ENCODE data around the gene PDLIM4.

PDLIM4 gene

DNA sequence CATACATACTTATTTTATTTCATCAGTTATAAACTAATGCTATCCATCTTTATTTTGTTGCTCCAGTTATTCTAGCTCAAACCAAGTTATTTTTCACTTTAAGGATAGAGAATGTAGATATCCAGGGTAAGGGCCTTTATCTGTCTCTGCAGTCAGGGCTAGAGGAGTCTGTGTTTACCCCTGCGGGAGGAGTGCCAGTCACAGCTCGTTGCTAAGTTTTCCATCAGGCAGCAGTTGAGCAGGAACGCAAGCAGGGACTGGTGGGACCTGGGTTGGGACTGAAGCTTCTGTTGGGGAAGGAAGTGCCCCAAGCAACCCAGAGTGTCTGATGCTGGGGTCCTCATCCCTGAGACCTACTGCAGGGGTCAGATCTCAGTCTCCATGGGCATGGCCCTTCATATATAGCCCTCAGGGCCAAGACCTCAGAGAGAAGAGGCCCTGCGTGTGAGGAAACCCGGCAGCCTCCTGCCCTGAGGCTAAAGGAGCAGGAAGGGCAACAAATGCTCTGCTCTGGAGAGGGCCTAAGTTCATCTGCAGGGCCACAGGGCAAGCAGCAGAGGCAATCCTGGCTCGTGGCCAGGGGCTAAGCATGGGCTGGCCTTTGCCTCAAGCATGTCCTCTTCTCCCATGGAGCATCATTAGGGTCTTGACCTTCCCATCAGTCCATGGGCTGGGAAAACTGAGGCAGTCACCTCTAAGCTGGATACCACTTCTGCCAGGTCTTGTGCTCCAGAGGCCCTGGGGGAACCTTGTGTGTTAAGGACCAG lies 43.3 kb downstream of the PDLIM4 start:
- Histone ChIP-seq H3K4me3 (ENCODE audit: low read depth, low read length) (no peak overlapping the region), H3K27me3 (ENCODE audit: control insufficient read depth, insufficient read depth, low read length) (peaks cover 7% of the 10 kb centered on the region), H3K9me3 (ENCODE audit: control insufficient read depth, insufficient read depth, low read depth, low read length) (peaks cover under 1% of the 10 kb centered on the region; the same call in 1 of the 2 replicates), H3K4me1 (ENCODE audit: control insufficient read depth, insufficient read depth, low read length) (peaks cover 6% of the 10 kb centered on the region; the same call in 1 of the 2 replicates), H3K27ac (ENCODE audit: low read depth, low read length) (no peak overlapping the region), H3K36me3 (ENCODE audit: control insufficient read depth, insufficient read depth, low read length) (no peaks in the 10 kb centered on the region), H3K9ac (ENCODE audit: low read length) (no peak overlapping the region)

DNA sequence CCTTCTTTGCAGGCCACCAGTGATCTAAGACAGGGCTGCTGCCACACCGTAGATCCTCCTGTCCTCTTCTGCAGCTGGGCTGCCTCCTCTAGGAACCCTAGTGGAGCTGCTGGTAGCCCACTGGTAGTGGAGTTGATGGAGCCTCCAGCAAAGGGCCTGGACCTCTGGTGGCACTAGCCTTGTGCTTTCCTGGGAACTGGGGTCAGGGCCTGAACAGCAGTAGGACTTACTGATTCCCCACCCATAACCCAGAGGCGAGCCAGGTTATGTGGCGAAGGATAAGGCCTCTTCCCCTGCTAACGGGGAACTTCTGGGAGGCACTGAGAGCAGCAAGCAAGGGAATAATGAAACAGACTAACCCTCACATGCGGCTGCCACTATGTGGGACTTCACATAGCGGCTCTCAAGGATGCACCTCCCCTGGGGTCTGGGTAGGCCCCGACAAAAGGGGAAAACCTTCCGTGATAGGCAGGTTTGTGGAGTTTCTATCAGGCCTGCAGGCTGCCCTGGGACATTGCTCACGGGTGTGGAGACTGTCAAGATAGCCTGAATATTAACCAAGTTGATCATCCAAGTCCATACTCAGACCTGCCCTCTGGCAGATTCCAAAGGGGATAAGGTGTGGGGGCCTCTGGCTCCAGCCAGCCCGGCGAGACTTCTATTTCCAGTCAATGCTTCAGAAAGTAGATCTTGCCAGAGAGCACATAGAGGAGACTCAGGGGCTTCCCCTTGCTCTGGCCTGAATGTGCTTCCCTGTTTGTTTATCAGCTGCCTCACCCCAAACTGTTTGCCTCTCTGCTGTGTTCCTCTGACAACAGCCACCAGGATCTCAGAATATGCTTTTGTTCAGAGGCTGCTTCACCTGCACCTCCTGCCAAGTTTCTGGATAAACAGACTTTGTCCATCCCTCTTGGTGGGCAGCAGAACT lies 44.1 kb downstream of the PDLIM4 start:
- H3K27ac ChIP-seq (ENCODE audit: low read depth, low read length): no peak overlapping the region
- peaks cover 6% of the 10 kb centered on the region; the same call in 1 of the 2 replicates for H3K4me1 ChIP-seq (ENCODE audit: control insufficient read depth, insufficient read depth, low read length)
- no peak overlapping the region for H3K4me3 ChIP-seq (ENCODE audit: low read depth, low read length)
- H3K27me3 ChIP-seq (ENCODE audit: control insufficient read depth, insufficient read depth, low read length): no peaks in the 10 kb centered on the region
- H3K9ac ChIP-seq (ENCODE audit: low read length): no peak overlapping the region
- no peaks in the 10 kb centered on the region for H3K36me3 ChIP-seq (ENCODE audit: control insufficient read depth, insufficient read depth, low read length)
- peaks cover 2% of the 10 kb centered on the region; the same call in 1 of the 2 replicates for H3K9me3 ChIP-seq (ENCODE audit: control insufficient read depth, insufficient read depth, low read depth, low read length)

DNA sequence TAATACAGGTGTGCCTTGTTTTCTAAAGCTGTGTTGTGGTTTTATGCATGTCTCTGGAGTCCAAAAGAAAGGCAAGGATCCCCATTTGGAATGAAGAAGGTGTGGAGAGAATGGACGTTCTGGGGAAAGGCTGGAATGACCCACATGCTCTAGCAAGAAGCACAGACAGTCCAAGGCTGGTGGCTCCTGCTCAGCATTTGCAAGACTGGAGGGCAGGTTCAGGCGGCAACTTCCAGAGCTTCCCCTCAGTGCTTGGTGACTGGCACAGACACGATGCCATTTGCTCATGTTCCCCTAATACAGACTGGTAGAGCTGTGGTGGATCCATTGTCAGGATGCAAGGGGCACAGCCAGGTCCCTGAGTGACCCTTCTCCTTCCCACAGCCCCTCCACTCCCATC lies 44.9 kb downstream of the PDLIM4 start:
- Histone ChIP-seq H3K36me3 (ENCODE audit: control insufficient read depth, insufficient read depth, low read length) (no peaks in the 10 kb centered on the region), H3K4me1 (ENCODE audit: control insufficient read depth, insufficient read depth, low read length) (peaks cover 6% of the 10 kb centered on the region; the same call in 1 of the 2 replicates), H3K27me3 (ENCODE audit: control insufficient read depth, insufficient read depth, low read length) (no peaks in the 10 kb centered on the region), H3K4me3 (ENCODE audit: low read depth, low read length) (no peak overlapping the region), H3K27ac (ENCODE audit: low read depth, low read length) (no peak overlapping the region), H3K9ac (ENCODE audit: low read length) (no peak overlapping the region), H3K9me3 (ENCODE audit: control insufficient read depth, insufficient read depth, low read depth, low read length) (peaks cover 2% of the 10 kb centered on the region; the same call in 1 of the 2 replicates)

DNA sequence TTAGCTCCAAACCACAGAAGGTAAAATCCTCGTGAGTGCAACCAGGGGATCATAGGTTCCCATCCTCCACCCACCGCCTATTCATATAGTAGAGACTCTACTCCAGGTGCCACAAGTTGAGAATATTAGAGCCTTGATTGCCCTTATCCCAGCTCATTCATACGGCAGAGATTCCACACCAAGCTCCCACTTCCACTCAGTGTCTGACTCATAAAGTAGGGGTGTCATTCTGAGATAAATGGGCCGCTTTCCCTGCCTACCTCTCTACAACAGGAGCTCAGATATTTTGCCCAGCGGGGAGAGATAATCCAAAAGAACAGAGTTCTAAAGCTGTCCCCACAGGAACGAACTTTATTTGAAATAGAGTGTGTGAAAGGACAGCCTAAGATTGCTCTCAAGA lies 46.1 kb downstream of the PDLIM4 start:
- Histone ChIP-seq H3K4me3 (ENCODE audit: low read depth, low read length) (no peak overlapping the region), H3K9ac (ENCODE audit: low read length) (no peak overlapping the region), H3K9me3 (ENCODE audit: control insufficient read depth, insufficient read depth, low read depth, low read length) (peaks cover 2% of the 10 kb centered on the region; the same call in 1 of the 2 replicates), H3K27me3 (ENCODE audit: control insufficient read depth, insufficient read depth, low read length) (no peaks in the 10 kb centered on the region), H3K4me1 (ENCODE audit: control insufficient read depth, insufficient read depth, low read length) (peaks cover 6% of the 10 kb centered on the region; the same call in 1 of the 2 replicates), H3K27ac (ENCODE audit: low read depth, low read length) (no peak overlapping the region), H3K36me3 (ENCODE audit: control insufficient read depth, insufficient read depth, low read length) (no peaks in the 10 kb centered on the region)

DNA sequence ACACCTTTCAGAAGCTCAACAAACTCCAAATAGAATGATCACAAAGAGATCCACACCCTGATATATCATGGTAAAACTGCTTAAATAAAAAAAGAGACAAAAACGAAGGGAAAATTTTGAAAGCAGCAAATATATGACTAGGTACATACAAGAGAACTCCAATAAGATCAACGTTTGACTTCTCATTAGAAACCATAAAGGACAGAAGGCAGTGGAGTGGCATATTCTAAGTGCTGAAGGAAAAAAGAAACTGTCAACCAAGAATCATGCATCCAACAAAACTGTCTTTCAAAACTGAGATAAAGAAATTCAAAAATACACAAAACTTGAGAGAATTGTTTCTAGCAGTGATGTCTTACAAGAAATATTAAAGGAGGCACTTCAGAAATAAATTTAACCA lies 47.9 kb downstream of the PDLIM4 start:
- Histone ChIP-seq H3K27me3 (ENCODE audit: control insufficient read depth, insufficient read depth, low read length) (no peaks in the 10 kb centered on the region), H3K36me3 (ENCODE audit: control insufficient read depth, insufficient read depth, low read length) (no peaks in the 10 kb centered on the region), H3K4me1 (ENCODE audit: control insufficient read depth, insufficient read depth, low read length) (peaks cover 6% of the 10 kb centered on the region; the same call in 1 of the 2 replicates), H3K9me3 (ENCODE audit: control insufficient read depth, insufficient read depth, low read depth, low read length) (peaks cover 2% of the 10 kb centered on the region; the same call in 1 of the 2 replicates), H3K4me3 (ENCODE audit: low read depth, low read length) (no peak overlapping the region), H3K9ac (ENCODE audit: low read length) (no peak overlapping the region), H3K27ac (ENCODE audit: low read depth, low read length) (no peak overlapping the region)

DNA sequence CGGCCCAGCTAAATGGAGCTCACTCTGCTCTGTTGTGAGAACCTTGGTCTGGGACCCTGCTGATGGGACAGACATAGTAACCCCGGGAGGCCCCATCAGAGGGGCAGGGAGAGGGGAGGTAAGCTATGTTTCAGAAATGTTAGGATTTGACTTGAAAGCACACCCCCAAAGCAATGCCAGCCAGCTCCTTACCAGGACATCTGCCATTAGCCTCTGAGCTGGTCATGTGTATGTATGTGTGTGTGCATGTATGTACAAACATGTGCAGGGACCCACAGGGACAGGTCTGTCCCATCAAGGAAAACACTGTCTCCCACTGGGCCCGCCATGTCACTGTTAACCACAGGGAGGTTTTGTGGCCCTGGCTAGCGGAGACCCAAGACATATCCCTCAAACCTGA lies 51.2 kb downstream of the PDLIM4 start:
- H3K27ac ChIP-seq (ENCODE audit: low read depth, low read length): no peak overlapping the region
- no peak overlapping the region for H3K4me3 ChIP-seq (ENCODE audit: low read depth, low read length)
- no peaks in the 10 kb centered on the region for H3K36me3 ChIP-seq (ENCODE audit: control insufficient read depth, insufficient read depth, low read length)
- no peak overlapping the region for H3K9ac ChIP-seq (ENCODE audit: low read length)
- no peaks in the 10 kb centered on the region for H3K27me3 ChIP-seq (ENCODE audit: control insufficient read depth, insufficient read depth, low read length)
- peaks cover 2% of the 10 kb centered on the region; the same call in 1 of the 2 replicates for H3K9me3 ChIP-seq (ENCODE audit: control insufficient read depth, insufficient read depth, low read depth, low read length)
- H3K4me1 ChIP-seq (ENCODE audit: control insufficient read depth, insufficient read depth, low read length): no peaks in the 10 kb centered on the region

DNA sequence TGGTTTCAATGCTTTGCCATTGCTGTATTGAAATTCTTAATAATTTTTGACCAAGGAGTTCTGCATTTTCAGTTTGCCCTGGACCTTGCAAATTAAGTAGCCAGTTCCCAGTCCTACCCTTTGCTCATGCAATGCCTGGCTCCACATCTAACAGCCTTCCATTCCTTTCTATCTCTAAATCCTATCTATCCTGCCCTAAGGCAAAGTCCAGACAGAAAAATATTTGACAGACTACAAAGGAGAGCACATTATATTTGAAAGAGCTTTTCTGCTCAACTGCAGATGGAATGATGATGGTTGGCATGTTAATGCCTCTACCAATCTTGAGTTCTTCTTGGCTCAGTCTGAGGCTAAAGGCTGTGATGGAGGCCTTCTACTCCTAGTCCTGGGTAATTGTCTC lies 52.2 kb downstream of the PDLIM4 start:
- Histone ChIP-seq H3K4me3 (ENCODE audit: low read depth, low read length) (no peak overlapping the region), H3K36me3 (ENCODE audit: control insufficient read depth, insufficient read depth, low read length) (no peaks in the 10 kb centered on the region), H3K27ac (ENCODE audit: low read depth, low read length) (no peak overlapping the region), H3K9ac (ENCODE audit: low read length) (no peak overlapping the region), H3K9me3 (ENCODE audit: control insufficient read depth, insufficient read depth, low read depth, low read length) (peaks cover 2% of the 10 kb centered on the region; the same call in 1 of the 2 replicates), H3K27me3 (ENCODE audit: control insufficient read depth, insufficient read depth, low read length) (no peaks in the 10 kb centered on the region), H3K4me1 (ENCODE audit: control insufficient read depth, insufficient read depth, low read length) (no peaks in the 10 kb centered on the region)

DNA sequence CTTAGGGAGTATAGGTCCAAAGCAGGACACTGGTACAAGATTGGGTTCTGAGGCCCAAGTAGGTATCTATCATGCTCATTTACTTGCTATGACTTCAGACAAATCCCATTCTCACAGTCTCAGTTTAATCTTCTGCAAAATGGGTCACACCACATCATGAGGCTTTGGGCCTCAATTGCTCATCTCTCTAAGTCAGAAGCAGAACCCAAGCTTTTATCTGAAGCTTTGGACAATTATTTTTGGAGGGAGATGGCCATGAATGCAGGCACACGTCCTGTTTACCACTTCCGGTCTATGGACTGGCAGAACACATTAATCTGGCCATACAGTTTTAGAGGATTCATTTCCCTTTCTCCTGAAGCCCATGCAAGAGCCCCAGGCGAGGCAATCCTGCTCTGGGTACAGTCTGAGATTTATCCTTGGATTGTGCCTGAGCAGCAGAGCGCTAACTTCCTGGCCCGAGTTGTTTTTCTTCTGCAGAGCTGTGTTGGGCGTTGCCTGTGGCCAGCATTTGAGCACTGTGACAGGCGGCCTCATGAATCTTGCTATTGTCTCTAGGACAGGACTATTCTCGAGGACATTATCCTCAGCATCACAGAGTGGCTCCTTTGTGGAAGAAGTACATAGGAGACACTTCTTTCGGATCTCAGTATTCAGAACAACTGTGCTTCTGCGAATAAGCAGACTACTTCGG lies 52.8 kb downstream of the PDLIM4 start:
- Histone ChIP-seq H3K36me3 (ENCODE audit: control insufficient read depth, insufficient read depth, low read length) (no peaks in the 10 kb centered on the region), H3K9me3 (ENCODE audit: control insufficient read depth, insufficient read depth, low read depth, low read length) (peaks cover 2% of the 10 kb centered on the region; the same call in 1 of the 2 replicates), H3K9ac (ENCODE audit: low read length) (no peak overlapping the region), H3K27me3 (ENCODE audit: control insufficient read depth, insufficient read depth, low read length) (no peaks in the 10 kb centered on the region), H3K4me3 (ENCODE audit: low read depth, low read length) (no peak overlapping the region), H3K4me1 (ENCODE audit: control insufficient read depth, insufficient read depth, low read length) (no peaks in the 10 kb centered on the region; the same call in 1 of the 2 replicates), H3K27ac (ENCODE audit: low read depth, low read length) (no peak overlapping the region)

DNA sequence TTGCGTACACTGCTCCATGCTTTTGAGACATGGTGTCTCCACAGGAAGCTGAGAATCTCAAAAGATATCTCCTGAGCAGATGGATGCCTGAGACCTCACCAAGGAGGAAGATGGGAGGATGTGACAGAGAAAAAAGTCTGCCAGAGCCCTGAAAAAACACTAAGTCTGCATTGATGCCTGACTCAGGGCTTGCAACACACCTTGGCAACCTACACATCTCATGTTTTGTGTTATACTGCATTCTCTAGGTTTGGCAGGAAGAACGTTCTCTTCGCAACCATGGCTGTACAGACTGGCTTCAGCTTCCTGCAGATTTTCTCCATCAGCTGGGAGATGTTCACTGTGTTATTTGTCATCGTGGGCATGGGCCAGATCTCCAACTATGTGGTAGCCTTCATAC lies 55.9 kb downstream of the PDLIM4 start:
- Histone ChIP-seq H3K9me3 (ENCODE audit: control insufficient read depth, insufficient read depth, low read depth, low read length) (no peaks in the 10 kb centered on the region), H3K4me1 (ENCODE audit: control insufficient read depth, insufficient read depth, low read length) (no peaks in the 10 kb centered on the region; the same call in 1 of the 2 replicates), H3K27me3 (ENCODE audit: control insufficient read depth, insufficient read depth, low read length) (no peaks in the 10 kb centered on the region), H3K36me3 (ENCODE audit: control insufficient read depth, insufficient read depth, low read length) (no peaks in the 10 kb centered on the region), H3K4me3 (ENCODE audit: low read depth, low read length) (no peak overlapping the region), H3K9ac (ENCODE audit: low read length) (no peak overlapping the region), H3K27ac (ENCODE audit: low read depth, low read length) (no peak overlapping the region)

DNA sequence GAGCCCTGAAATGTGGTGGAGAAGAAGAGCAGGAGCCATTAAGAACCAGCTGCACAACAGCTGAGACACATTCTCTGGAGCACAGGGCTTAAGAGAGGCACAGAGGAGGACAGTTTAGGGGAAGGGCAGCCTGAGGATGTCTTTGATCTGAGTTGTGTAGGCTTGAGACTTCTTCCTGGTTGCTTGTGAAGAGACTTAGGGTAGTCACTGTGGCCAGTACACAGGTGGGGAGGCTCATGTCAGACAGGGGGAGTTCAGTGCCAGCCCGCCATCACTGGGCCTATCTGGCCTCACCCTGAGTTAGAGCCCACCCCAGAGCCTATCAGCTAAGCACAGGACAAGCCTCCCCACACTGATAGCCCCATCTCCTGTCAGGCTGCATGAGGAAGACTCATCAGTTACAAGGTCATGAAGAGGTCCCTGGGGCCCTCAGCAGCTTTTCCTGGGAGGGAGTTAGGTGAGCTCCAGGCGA lies 56.5 kb downstream of the PDLIM4 start:
- no peak overlapping the region for H3K9ac ChIP-seq (ENCODE audit: low read length)
- no peaks in the 10 kb centered on the region; the same call in 1 of the 2 replicates for H3K4me1 ChIP-seq (ENCODE audit: control insufficient read depth, insufficient read depth, low read length)
- H3K4me3 ChIP-seq (ENCODE audit: low read depth, low read length): no peak overlapping the region
- no peaks in the 10 kb centered on the region for H3K9me3 ChIP-seq (ENCODE audit: control insufficient read depth, insufficient read depth, low read depth, low read length)
- H3K27me3 ChIP-seq (ENCODE audit: control insufficient read depth, insufficient read depth, low read length): no peaks in the 10 kb centered on the region
- H3K36me3 ChIP-seq (ENCODE audit: control insufficient read depth, insufficient read depth, low read length): no peaks in the 10 kb centered on the region
- no peak overlapping the region for H3K27ac ChIP-seq (ENCODE audit: low read depth, low read length)
